Measurements from ENCODE around the gene INPP5D. TPM values are rescaled to one million over a fixed set of nuclear protein-coding genes. Genes with fewer than 3 reads are reported as not detected.

The INPP5D gene
- total RNA-seq, 2 donors from 2014 or later, result 6.5 to 7.1 TPM

GRCh38 chr2:233131936-233132720 lies 72.0 kb downstream of the INPP5D start:
- H3K36me3 ChIP-seq, result no peaks in the 10 kb centered on the region
- no peak for DNase-seq
- intact Hi-C loops (cut with DNase I), result no loop called here
- no peak overlapping the region for H3K4me3 ChIP-seq
- no peaks in the 10 kb centered on the region for H3K9me3 ChIP-seq
- H3K27me3 ChIP-seq, result no peaks in the 10 kb centered on the region
- H3K4me1 ChIP-seq, result no peaks in the 10 kb centered on the region
- no peak for TF ChIP-seq CTCF (IDR thresholded peaks at IDR 0.05)
- H3K27ac ChIP-seq, result no peak overlapping the region
- H3K9ac ChIP-seq (ENCODE audit: low read depth in 2 of 2, low read length in 2 of 2), result no peak overlapping the region

- no peaks in the 10 kb centered on the region for H3K9me3 ChIP-seq
- H3K4me3 ChIP-seq, result no peak overlapping the region
- no peak overlapping the region for H3K27ac ChIP-seq
- intact Hi-C loops (cut with DNase I), result no loop called here
- no peak for TF ChIP-seq CTCF (IDR thresholded peaks at IDR 0.05)
- no peaks in the 10 kb centered on the region for H3K4me1 ChIP-seq
- no peaks in the 10 kb centered on the region for H3K36me3 ChIP-seq
- H3K9ac ChIP-seq (ENCODE audit: low read depth in 2 of 2, low read length in 2 of 2), result no peak overlapping the region
- no peak for DNase-seq
- no peaks in the 10 kb centered on the region for H3K27me3 ChIP-seq
Measured at GRCh38 chr2:233133239-233133638, 73.1 kb downstream of the INPP5D start.

GRCh38 chr2:233135421-233135820 lies 75.3 kb downstream of the INPP5D start:
- no peak for DNase-seq
- no peak for TF ChIP-seq CTCF (IDR thresholded peaks at IDR 0.05)
- Histone ChIP-seq H3K4me1 (no peaks in the 10 kb centered on the region), H3K27me3 (no peaks in the 10 kb centered on the region), H3K9me3 (no peaks in the 10 kb centered on the region), H3K9ac (ENCODE audit: low read depth in 2 of 2, low read length in 2 of 2) (no peak overlapping the region), H3K36me3 (no peaks in the 10 kb centered on the region), H3K4me3 (no peak overlapping the region), H3K27ac (no peak overlapping the region)
- intact Hi-C loops (cut with DNase I), result no loop called here

- no peak overlapping the region for H3K4me3 ChIP-seq
- no peaks in the 10 kb centered on the region for H3K4me1 ChIP-seq
- H3K9me3 ChIP-seq, result no peaks in the 10 kb centered on the region
- H3K36me3 ChIP-seq, result no peaks in the 10 kb centered on the region
- DNase-seq, result no peak
- no peak overlapping the region for H3K9ac ChIP-seq (ENCODE audit: low read depth in 2 of 2, low read length in 2 of 2)
- H3K27me3 ChIP-seq, result no peaks in the 10 kb centered on the region
- H3K27ac ChIP-seq, result no peak overlapping the region
- no peak for TF ChIP-seq CTCF (IDR thresholded peaks at IDR 0.05)
- intact Hi-C loops (cut with DNase I), result no loop called here
Measured at GRCh38 chr2:233137040-233137439, 76.9 kb downstream of the INPP5D start.

GRCh38 chr2:233140077-233140585 lies 80.0 kb downstream of the INPP5D start:
- no peak overlapping the region for H3K4me3 ChIP-seq
- no peaks in the 10 kb centered on the region for H3K27me3 ChIP-seq
- intact Hi-C loops (cut with DNase I), result no loop called here
- no peak for TF ChIP-seq CTCF (IDR thresholded peaks at IDR 0.05)
- H3K4me1 ChIP-seq, result no peaks in the 10 kb centered on the region
- no peak overlapping the region for H3K9ac ChIP-seq (ENCODE audit: low read depth in 2 of 2, low read length in 2 of 2)
- no peak for DNase-seq
- no peak overlapping the region for H3K27ac ChIP-seq
- H3K36me3 ChIP-seq, result no peaks in the 10 kb centered on the region
- no peaks in the 10 kb centered on the region for H3K9me3 ChIP-seq
